ENCODE measurements around the gene NKX2-1. TPM values are rescaled to one million over a fixed set of nuclear protein-coding genes. Genes with fewer than 3 reads are reported as not detected.

NKX2-1 gene
- total RNA-seq, 2 donors from 2014 or later: not detected

- no peak overlapping the region for H3K27ac ChIP-seq
- H3K4me3 ChIP-seq: no peak overlapping the region
- H3K9me3 ChIP-seq: no peaks in the 10 kb centered on the region
- peaks cover 0 to 15% of the 10 kb centered on the region in 2 donors for H3K4me1 ChIP-seq
- peak; percentile 36 for DNase-seq (ENCODE audit: low spot score)
- no peaks in the 10 kb centered on the region for H3K36me3 ChIP-seq
- peaks cover 24 to 51% of the 10 kb centered on the region in 2 donors for H3K27me3 ChIP-seq
- TF ChIP-seq CTCF (IDR thresholded peaks at IDR 0.05): no peak
Observed at GRCh38 chr14:36503771-36504741, 16.0 kb downstream of the NKX2-1 start.

DNA sequence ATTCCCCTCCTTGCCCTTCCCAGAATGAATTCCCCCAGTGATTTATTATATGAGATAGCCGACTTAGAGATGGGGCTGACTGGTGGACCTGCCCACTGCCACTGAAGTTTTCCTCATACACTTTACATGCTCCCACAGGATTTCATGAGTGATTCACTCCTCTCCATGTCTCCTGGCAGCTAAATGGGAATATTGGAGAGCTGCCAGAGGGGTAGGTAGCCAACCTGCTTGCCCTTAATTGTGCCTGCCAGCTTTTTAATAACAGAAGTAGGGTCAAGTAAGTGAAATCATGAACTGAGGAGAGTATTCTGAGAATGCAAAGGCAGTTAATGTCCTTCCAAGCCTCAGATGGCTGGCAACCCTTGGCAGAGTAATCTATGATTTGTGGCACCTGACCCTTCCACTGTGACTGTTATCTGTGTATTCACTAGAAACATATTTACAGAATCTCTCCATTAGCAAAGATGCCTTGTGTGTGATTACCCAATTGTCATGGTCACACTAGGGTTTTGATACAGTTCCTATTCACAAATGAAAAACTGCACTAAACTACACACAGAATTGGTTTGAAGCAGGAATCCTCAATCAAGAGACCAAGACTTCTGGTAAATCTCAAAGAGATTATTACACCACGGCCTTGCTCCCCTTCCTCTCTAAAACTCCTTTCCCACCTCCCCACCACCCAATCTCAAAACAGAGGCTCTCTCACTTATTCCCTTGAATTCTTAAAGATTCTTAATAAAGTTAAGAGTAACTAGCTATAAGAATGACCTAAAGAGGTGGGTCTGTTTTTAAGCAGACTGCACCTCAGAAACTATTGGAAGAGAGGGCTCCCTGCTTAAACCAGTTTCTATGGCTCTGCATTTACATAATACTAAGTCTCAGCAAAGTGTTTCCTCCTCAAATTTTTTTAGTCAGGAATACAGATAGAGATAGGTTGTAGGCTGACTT is 17.2 kb downstream of the NKX2-1 start:
- Histone ChIP-seq H3K4me1 (peaks cover 0 to 15% of the 10 kb centered on the region in 2 donors), H3K9me3 (no peaks in the 10 kb centered on the region), H3K27ac (no peak overlapping the region), H3K27me3 (peaks cover 24 to 40% of the 10 kb centered on the region in 2 donors), H3K4me3 (no peak overlapping the region), H3K36me3 (no peaks in the 10 kb centered on the region)
- no peak for TF ChIP-seq CTCF (IDR thresholded peaks at IDR 0.05)
- DNase-seq (ENCODE audit: low spot score): peak; percentile 32

DNA sequence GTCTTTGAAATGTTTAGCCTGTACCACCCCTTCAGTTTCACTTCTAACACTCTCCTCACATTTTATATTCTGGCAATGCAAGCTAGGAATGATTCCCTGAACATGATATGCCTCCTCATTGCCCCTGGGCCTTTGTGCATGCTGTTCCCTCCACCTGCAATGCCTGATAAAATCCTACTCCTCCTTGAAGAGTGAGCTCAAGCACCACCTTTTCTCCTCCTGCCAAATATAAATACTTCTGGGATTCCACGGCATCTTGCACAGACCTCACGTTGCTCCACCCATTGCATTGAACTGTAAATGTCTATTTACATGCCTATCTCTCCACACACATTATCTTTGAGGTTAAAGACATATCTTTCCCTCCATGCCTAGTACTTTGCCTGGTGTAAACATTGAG is 21.1 kb downstream of the NKX2-1 start:
- Histone ChIP-seq H3K36me3 (no peaks in the 10 kb centered on the region), H3K9me3 (no peaks in the 10 kb centered on the region), H3K4me1 (peaks cover 0 to 2% of the 10 kb centered on the region in 2 donors), H3K27ac (no peak overlapping the region), H3K27me3 (peaks cover 6 to 15% of the 10 kb centered on the region in 2 donors), H3K4me3 (no peak overlapping the region)
- no peak for TF ChIP-seq CTCF (IDR thresholded peaks at IDR 0.05)
- no peak for DNase-seq (ENCODE audit: low spot score)

DNA sequence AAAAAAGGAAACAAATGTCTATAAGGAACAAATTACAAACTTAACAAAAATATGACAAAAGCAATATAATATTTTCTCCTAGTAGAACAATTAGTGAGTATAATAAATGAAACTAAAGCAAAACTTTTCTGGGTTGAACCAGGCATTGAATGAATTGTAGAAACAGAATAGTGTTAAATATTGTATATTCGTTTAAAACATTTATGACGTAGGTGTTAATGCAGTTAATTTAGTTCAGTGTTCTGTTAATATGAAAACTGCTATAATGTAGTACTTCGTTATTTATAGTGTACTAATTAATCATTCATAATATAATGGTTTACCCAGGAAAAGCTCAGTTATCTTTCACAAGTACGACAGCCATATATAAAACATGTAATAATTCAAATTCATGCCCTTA is 23.7 kb downstream of the NKX2-1 start:
- TF ChIP-seq CTCF (IDR thresholded peaks at IDR 0.05): no peak
- H3K36me3 ChIP-seq: no peaks in the 10 kb centered on the region
- no peak overlapping the region for H3K4me3 ChIP-seq
- H3K27me3 ChIP-seq: no peaks in the 10 kb centered on the region
- no peaks in the 10 kb centered on the region for H3K9me3 ChIP-seq
- DNase-seq (ENCODE audit: low spot score): no peak
- H3K27ac ChIP-seq: no peak overlapping the region
- no peaks in the 10 kb centered on the region for H3K4me1 ChIP-seq

- TF ChIP-seq CTCF (IDR thresholded peaks at IDR 0.05): no peak
- no peak overlapping the region for H3K4me3 ChIP-seq
- no peak for DNase-seq (ENCODE audit: low spot score)
- H3K36me3 ChIP-seq: no peaks in the 10 kb centered on the region
- H3K9me3 ChIP-seq: no peaks in the 10 kb centered on the region
- H3K27me3 ChIP-seq: no peaks in the 10 kb centered on the region
- H3K27ac ChIP-seq: no peak overlapping the region
- H3K4me1 ChIP-seq: no peaks in the 10 kb centered on the region
Observed at GRCh38 chr14:36495666-36496065, 24.4 kb downstream of the NKX2-1 start.

All from right atrium auricular region (tissue), 2 donors.